GM21447 (cell line): ENCODE results near the gene NSF.
"Not testable (repeated sequence)": the region's sequence is repeated elsewhere in the genome, so short reads cannot be mapped to it uniquely, and the experiment has no call there.

Source experiments
- ATAC-seq: cut with Tn5 transposase; IDR thresholded peaks from one replicate; pipeline ENCODE4 v1.9.1; 2021; ENCODE audit not compliant: unreplicated experiment

Gene NSF

DNA sequence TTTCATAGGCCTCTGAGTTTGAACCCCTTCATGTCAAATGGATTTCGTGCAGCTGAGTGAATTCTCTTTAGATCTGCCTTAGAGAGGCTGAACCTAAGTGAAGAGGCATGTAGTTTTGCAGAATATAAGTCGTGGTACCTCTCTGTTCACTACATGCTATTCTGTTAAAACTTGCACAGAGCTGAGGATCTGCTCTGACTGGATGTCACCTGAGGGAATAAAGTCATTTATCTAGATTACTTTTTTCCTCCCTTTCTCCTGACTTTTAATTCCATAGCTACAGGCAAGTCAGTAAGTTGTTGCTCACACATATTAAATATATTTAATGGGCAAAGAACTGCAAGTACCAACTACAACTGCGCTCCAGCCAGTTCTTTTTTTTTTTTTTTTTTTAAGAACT is 163.3 kb downstream of the NSF start:
- no peak for ATAC-seq

DNA sequence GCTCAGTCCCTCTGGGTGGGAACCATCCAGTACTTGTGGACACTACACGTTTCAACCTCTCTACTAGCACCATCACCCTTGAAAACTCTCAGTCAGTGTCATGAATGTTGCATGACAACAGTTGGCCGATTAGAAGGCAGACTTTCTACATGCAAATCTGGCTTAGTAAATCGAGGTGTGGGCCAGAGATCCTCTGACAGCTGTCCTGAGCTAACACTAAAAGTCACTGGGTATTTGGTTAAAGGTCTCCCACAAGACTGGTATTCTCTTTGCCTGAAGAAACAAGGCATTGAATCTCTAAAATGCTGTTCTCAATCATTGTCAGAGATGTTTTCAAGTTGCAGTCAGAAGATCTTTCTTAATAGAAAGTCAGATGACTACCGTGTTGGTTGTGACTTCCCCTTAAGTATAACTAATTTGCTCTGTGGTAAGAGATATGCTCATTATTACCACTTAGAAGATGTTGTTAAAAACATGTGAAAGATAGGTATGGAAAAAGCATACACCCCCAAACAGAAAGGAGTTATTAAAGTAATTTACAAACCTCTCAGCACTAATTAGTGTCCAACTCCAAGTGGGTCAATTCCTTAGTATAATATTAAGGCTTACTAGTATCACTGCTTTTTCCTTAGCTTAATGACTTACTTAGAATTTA is 165.7 kb downstream of the NSF start:
- ATAC-seq = no peak

DNA sequence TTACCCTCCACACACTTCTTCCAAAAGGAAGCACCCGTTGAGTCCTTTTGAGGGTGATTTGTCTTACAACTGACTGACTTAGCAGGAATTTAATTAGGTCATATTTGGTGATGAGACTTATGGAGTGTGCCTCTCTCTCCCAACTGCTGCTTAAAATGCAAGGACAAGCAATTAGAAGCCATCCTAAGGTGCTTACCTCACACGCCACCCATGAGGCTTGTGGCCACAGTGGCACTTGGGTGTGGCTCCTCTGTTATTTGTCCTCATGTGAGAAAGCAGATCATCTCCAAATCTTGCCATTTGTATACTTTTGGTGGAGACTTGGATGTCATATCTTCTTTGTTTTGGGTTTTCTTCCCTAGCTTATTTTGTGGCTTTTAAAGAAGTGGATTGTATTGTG is 166.4 kb downstream of the NSF start:
- ATAC-seq = no peak

DNA sequence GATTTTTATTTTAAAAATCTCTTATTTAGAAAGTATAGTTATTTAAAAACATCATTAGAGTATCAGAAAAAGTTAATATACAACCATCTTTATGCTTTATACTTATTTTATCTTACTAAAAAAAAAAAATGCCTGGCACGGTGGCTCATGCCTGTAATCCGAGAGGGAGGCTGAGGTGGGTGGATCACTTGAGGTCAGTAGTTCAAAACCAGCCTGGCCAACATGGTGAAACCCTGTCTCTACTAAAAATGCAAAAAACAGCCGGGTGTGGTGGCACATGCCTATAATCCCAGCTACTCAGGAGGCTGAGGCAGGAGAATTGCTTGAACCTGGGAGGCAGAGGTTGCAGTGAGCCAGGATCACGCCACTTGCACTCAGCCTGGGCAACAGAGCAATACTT is 167.1 kb downstream of the NSF start:
- not testable (repeated sequence) for ATAC-seq

DNA sequence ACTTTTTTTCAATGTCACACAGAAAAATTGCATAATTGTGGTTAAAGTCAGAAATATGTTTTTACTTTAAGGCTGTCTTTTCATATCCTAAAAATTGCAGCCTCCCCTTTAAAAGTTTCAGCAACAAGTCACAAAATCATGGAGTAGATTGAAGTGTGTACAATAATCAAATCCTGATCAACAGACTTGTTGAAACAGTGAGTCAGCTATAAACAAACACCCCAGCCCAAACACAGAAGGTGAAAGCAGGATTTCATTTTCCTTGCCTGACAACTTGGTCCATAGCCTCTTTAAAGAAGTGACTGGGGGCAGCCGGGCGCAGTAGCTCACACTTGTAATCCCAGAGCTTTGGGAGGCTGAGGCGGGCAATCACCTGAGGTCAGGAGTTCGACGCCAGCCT is 168.1 kb downstream of the NSF start:
- ATAC-seq = no peak

DNA sequence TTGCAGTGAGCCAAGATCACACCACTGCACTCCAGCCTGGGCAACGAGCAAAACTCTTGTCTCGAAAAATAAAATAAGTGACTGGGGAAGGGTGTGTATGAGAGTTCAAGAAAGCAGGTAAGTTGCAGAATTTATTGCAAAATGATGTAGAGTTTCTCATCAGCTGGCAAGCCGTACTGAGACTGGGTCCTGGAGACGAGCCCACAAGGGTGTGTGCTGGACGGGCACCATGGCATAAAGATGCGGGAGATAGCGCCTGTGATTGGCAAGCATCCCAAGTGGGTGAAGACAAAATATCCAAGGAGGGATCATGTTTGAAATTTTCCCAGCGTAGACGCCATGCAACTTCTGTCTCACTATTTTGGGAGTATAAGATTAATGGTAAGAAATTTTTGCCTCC is 168.7 kb downstream of the NSF start:
- no peak for ATAC-seq

DNA sequence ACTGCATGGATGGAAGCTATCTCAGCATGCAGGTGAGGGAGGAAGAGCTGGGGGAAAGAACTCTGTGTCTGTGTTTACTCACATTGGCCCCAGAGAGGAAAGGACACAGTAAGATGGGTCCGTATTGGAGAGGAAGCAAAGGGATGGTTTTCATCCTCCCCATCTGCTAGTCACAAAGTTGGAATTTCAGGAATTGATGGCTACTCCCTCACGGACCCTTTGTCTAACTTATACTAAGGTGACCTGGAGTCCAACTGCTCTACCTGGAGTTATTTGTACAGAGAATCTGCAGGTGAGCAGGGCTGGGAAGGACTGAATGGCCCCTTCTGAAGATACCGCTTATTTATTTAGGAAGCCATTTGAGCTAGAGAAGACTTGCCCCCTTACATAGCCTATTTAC is 172.9 kb downstream of the NSF start:
- no peak for ATAC-seq

DNA sequence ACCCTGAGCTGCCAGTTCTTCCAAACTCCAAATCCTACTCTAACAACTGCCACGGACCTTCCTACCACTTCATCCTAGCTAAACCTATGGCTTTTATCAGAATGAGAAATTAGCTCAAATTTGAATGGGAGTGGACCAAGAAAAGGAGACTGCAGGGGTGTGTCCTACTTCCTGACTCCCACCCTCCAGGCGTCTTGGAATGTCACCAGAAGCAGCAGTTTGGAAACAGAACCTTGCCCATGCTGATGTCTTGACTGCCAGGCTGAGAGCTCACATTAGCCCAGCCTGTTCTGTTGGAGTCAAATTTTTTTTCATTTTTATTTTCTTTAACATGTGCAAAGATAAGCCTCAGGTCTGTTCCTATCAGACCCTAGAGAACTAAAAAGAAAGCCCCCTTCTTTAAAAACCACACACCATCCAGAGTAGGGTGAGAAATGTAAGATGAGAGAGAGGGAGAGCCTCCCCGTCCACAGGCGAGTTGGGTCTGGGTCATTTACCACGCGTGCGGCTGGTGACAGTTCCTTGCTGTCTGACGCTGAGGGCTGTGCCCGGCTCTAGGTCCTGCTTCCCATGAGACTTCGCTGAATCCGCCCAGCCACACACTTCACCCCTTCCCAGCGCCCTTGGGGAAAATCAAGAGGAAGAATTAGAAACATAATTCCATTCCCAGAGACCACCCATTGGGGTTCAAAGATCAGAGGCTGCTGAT is 173.7 kb downstream of the NSF start:
- no peak for ATAC-seq

DNA sequence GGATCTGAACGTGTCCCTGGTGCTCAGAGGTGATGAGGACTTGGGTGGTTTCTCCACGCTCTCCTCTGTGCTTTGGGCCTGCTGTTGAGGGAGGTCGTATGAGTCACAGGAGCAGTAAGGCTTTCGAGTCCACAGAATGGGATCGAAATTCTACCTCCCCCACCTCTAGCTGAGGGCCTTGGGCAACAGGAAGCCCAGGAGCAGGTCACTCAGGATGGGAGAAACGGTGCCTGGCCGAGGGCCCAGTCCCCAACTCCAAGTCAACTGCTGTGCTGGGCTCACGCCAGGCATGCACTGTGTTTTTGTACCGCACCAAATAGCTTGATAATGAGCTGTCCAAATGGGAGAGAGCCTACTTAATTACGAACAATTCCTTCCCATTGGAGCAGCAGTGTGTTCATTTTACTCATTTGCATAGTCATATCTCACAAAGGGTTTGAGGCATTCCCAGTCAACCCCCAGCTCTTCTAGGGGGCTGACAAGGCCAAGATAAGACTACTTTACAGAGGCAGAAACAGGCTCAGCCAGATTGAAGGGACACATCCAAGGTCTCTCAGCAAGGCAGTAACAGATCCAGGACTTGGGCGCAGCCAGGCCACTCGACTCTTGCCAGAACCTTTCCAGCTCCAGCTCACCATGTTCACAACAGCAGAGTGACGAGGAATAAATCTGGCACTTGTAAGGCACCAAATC is 174.4 kb downstream of the NSF start:
- ATAC-seq = no peak

DNA sequence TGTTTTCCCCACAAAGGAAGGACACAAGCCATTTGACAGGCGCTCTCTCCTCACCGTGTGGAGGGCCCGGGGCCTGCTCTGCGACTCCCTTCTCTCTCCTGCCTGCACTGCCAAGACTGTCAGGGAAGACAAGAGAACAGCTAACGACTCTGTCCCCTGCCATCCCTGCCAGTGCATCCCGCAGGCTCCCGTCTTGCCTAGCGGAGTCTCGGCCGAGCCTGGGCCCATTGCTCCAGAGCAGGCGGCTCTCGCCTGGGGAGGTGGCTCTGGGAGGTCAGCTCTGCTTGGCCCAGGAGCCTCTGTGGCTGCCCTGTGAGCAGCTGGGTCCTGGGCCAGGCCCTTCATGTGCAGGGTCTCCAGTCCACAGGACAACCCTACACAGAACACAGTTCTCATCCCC is 175.0 kb downstream of the NSF start:
- ATAC-seq = no peak

DNA sequence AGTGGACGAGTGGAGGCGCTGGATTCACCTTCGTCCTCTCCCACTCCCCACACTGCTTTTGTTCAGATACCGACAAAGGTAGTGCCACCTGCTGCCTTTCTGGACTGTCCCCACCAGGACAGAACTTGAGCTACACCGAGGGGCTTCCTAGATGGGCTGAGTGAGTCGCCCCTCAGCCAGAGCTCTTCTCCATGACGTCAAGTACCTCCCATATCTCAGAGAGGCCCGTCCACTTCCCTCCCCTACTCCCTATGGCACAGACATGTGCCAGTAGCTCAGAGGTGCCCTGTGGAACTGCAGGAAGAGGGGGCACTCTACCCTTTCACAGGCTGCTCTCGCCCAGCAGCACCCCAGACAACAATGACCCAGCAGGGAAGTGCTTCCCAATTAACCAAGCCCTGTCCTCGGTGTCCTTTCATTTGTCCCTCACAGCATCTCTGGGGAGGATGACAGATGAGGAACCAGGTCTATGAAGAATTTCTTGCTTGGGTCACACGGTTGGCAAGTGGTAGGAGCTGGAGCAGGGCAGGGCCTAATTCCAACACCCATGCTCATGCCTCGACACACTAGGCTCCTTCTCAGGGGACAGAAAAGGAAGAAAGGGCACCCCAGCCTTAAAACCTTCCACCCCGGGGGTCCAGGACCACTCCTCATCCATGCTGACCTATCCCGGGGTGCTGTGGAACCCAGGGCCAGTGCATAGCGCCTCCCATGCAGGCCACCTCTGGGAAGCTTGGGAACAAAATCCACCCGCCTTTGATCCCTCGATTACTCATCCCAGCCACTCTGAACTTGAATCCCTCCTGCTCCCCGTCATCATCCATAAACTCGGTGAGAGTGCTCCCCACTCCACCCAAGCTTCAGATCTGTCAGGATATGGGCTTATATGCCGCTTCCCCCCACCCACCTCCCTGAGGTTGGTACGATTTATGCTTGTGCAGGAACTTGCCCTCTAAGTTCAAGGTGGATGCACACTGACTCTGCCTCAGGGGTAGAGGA is 176.3 kb downstream of the NSF start:
- ATAC-seq = no peak

DNA sequence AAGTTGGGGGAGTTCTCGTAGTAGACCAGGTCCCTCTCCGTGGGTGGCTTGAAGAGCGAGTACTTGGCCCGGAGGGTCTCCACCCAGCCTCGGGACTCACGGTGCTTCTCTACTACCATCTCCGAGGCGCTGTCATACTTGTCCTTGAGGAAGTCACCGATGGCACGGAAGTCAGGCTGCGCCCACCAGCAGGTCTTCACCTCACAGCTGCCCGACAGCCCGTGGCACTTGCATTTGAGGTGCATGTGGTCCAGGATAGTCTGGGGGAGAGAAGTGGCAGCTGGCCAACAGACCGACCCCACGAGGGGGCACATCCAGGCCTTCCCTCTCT is 178.0 kb downstream of the NSF start:
- ATAC-seq = no peak

DNA sequence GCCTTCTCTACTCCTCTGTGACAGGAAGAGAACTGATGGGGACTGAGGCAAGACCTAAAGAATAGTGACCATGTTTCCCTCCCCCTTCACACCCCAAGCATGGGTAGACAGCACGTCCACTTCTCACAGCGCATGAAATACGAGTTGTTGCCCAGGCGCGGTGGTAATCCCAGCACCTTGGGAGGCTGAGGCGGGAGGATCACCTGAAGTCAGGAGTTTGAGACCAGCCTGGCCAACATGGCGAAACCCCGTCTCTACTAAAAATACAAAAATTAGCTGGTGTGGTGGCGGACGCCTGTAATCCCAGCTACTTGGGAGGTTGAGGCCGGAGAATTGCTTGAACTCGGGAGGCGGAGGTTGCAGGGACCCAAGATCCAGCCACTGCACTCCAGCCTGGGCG is 178.4 kb downstream of the NSF start:
- ATAC-seq = not testable (repeated sequence)

DNA sequence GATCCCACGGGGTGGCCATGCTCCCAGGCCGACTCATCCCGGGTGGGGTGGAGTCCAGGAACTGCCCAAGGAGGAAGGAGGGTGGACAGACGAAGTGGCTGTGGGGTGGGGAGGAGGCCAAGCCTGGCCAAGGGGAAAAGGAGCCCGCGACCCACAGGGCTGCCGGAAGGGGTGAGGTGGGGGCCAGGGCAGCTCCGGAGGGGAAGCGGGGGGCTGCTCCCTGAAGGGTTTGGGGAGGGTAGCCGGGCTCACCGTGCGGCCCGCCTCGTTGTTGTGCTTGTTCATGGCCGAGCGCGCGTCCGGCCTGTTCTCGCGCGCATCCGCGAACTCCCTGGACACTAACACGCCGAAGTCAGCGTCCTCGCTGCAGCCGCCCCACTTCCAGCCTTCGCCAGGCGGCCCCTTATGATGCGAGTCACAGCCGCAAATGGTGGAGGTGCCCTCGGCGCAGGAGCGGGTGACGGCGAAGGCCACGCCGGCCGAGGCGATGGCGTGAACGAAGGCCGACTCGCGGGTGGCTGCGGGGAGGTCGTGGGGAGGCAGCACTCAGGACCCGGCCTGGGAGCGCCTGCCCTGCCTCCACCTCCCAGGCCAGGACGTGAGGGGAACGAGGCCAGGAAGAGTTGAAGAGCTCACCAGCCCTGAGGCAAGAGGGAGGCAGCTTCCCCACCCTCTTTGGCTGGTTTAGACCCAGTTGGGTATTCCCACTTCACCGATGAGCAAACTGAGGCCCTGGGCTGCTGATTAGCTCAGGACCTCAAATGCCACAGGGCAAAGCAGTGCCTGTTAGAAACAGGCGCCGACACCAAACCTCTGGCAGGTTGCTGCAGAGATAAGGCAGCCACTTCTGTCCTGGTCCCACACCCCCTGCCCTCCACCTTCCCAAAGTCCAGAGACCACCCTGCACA is 179.3 kb downstream of the NSF start:
- no peak for ATAC-seq

DNA sequence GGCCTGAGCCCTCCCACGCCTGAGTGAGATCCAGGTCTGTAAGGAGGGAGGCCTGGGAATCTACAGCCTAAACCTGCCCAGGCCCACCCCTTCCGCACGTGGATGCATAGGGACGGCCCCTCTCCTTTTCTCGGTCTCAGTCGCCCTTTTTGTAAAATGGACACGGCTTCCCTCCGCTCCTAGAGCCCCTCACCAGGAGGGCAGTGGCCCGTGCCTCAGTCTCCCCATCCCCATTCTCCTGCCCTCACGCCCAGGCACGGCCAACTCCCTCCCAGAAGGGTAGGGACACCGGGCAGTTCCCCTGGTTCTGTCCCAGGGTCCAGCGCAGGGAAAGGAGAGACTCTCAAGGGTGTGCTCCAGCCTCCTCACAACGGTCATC is 180.0 kb downstream of the NSF start:
- no peak for ATAC-seq

DNA sequence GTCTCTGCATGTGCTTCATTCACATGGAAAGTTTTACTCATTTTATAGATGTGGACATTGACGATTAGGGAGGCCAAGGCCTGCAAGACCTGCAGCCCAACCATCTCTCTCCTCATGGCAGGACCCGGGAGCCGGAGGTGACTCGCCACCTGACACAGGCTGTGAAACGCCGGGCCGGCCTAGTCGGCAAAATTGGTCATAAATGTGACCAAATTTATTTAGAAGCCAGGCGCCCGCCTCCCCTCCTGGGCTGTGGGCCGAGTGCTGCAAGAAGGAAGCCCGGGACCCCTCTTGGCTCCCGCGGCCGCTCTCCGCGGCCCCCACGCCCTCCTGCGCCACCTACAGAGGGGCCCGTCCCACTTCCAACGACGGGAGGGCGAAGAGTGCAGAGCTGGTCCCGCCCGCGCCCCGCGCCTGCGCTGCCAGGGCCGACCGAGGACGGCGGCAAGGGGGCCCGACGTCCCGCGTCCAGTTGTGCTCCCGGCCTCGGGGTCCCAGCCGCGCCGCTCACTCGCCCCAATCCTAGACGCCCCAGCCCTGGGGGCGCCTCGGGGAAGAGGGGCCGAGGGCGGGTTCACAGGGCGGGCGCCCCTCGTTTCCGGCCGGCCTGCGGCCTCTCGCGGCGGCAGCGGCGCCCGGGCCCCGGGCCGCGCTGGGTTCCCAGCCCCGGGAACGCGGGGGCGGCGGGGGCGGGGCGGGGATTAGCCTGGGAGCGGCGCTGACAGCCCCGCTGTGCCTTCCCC is 180.5 kb downstream of the NSF start:
- ATAC-seq = no peak

DNA sequence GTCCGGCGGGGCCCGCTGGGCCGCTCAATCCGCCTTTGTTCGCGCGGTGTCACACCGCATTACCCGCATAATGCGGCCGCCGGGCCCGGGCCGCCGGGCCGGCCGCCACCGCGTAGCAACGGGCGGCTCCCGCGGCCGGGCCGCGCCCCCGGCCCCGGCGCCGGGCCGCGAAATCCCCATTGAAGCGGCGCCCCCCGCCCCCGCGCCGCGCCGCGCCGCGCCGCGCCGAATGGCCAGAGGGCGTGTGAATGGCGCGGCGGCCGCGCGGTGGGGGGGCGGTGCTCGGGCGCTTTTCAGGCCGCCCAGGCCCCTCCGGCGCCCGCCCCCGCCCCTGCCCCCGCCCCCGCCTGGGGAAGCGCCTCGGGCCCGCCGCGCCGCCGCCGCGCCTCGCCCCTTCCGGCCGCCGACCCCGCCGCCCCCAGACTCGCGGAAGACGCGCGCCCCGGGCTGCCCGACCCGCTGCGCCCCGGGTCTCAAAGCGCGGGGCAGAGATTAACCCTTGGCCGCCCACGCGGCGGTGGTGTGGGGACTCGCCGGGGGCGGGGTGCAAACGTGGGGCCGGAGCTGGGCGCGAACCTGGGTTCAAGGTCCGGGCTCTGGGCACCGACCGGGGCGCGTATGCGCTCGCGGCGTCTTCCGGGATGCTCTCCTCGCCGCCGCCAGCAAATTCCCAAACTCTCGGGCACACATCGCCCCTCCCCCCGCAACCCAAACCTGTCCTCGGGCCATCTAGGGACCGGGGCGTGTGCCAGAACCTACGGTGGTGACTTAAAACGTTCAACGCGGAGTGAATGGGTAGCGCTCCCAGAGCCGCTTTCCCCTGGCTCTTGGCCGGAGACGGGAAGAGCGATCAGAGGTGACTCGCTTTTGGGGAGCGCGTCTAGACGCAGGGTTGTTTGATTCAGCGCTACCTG is 181.3 kb downstream of the NSF start:
- ATAC-seq = no peak

DNA sequence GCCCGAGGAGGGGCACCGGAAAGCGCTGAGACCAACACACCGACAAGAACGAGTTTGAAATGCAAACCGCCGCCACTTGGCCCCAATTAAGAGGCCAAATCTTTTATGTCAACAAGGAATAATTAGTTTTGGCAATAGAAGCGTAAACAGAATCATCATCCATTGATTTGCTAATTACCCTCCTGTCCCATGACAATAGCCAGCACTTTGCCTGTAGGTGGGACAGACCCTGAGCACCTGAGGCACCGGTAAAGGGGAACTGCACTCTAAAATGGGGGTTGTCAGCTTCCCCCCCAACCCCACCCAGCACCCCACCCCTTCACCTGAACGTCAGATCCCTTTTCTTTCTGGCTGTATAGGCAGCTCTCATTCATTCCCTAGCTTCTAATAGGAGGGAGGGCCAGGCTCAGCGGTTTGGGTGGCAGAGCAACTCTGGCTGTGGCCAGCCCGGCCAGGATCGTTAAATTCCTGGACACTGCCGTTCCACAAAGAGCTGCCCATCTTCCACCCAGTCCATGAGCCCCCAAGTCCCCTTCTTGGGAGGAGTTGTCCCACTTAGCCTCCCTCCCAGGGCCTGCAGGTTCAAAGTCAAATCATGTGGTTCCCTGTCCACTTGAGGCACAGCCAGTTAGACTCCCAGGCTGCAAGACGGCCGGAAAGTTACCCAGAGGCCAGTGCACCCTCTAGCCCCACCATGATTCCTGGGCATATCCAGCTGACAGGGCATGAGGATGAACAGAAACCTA is 182.2 kb downstream of the NSF start:
- no peak for ATAC-seq
